Measurements from ENCODE around the gene CLDN11.
A peak's percentile ranks its signal among the peaks of the same experiment; 100 is the strongest.

Gene CLDN11

GRCh38 chr3:170423001-170423615 lies 4.4 kb downstream of the CLDN11 start:
- ChIA-PET CTCF (interaction anchor here (1.0 to 5.4 kb wide), 4 partner anchors 9 to 388 kb away, joined by 3 to 47 read pairs (median 4); no protein-coding TSS in a partner anchor), POLR2A (interaction anchor here (1.1 kb wide), 1 partner anchor 9 kb away, joined by 3 read pairs; no protein-coding TSS in a partner anchor)
- peak overlapping the region; percentile 29 for H3K4me3 ChIP-seq (ENCODE audit: low read depth, low read length)
- DNase-seq (ENCODE audit: low read depth, low spot score) = no peak
- TF ChIP-seq CTCF (IDR thresholded peaks at IDR 0.05; ENCODE audit: insufficient read depth, low read length, missing control alignments) = no peak

- DNase-seq (ENCODE audit: low read depth, low spot score) = no peak
- no peak for TF ChIP-seq CTCF (IDR thresholded peaks at IDR 0.05; ENCODE audit: insufficient read depth, low read length, missing control alignments)
- H3K4me3 ChIP-seq (ENCODE audit: low read depth, low read length) = no peak overlapping the region; the same call in 1 of the 2 replicates
- ChIA-PET POLR2A (no interaction called here), CTCF (interaction anchor here (1.4 to 5.4 kb wide), 2 partner anchors 11 to 387 kb away, joined by 5 to 47 read pairs; no protein-coding TSS in a partner anchor)
Measured at GRCh38 chr3:170424879-170425278, 6.2 kb downstream of the CLDN11 start.

- no peak for DNase-seq (ENCODE audit: low read depth, low spot score)
- ChIA-PET POLR2A (no interaction called here), CTCF (interaction anchor here (0.6 to 5.4 kb wide), 3 partner anchors 12 to 386 kb away, joined by 3 to 47 read pairs (median 4); no protein-coding TSS in a partner anchor)
- no peak for TF ChIP-seq CTCF (IDR thresholded peaks at IDR 0.05; ENCODE audit: insufficient read depth, low read length, missing control alignments)
- H3K4me3 ChIP-seq (ENCODE audit: low read depth, low read length) = no peak overlapping the region
Measured at GRCh38 chr3:170425491-170426239, 7.0 kb downstream of the CLDN11 start.

- ChIA-PET POLR2A (no interaction called here), CTCF (interaction anchor here (0.6 to 5.4 kb wide), 3 partner anchors 13 to 385 kb away, joined by 3 to 47 read pairs (median 4); no protein-coding TSS in a partner anchor)
Measured at GRCh38 chr3:170426240-170426797, 7.7 kb downstream of the CLDN11 start.

GRCh38 chr3:170428095-170428494 lies 9.4 kb downstream of the CLDN11 start:
- no peak overlapping the region for H3K4me3 ChIP-seq (ENCODE audit: low read depth, low read length)
- CTCF ChIA-PET = interaction anchor here (0.9 kb wide), 1 partner anchor 384 kb away, joined by 4 read pairs; no protein-coding TSS in a partner anchor
- POLR2A ChIA-PET = no interaction called here
- no peak for DNase-seq (ENCODE audit: low read depth, low spot score)
- TF ChIP-seq CTCF (IDR thresholded peaks at IDR 0.05; ENCODE audit: insufficient read depth, low read length, missing control alignments) = no peak

More at GRCh38 chr3:170426240-170426797, 7.7 kb downstream of the CLDN11 start:
- no peak for TF ChIP-seq CTCF (IDR thresholded peaks at IDR 0.05; ENCODE audit: insufficient read depth, low read length, missing control alignments)
- H3K4me3 ChIP-seq (ENCODE audit: low read depth, low read length) = no peak overlapping the region
- no peak for DNase-seq (ENCODE audit: low read depth, low spot score)
